AG10803 (cell line): ENCODE results near the gene GABRG3.
A peak's percentile ranks its signal among the peaks of the same experiment; 100 is the strongest.

Experiments
- DNase-seq: peaks from one replicate; pipeline ENCODE4 v3.0.0; 2010; ENCODE audit warnings: low read depth
- H3K4me3 ChIP-seq: 2 replicates; pipeline ENCODE4 v1.5.1; 2011; ENCODE audit warnings: mild to moderate bottlenecking, low read length, control low read depth
- CTCF ChIP-seq: conservative IDR thresholded peaks from 2 replicates; pipeline ENCODE4 v1.5.1; 2011; ENCODE audit warnings: mild to moderate bottlenecking, low read length, control low read depth, inconsistent platforms

The GABRG3 gene

GRCh38 chr15:27491666-27492621, 521.0 kb downstream of the GABRG3 start:
- TF ChIP-seq CTCF: no peak
- DNase-seq: peak; percentile 61
- no peak overlapping the region for H3K4me3 ChIP-seq

- H3K4me3 ChIP-seq: no peak overlapping the region
- TF ChIP-seq CTCF: no peak
- DNase-seq: no peak
Measured at GRCh38 chr15:27495963-27496459, 525.0 kb downstream of the GABRG3 start.

- DNase-seq: no peak
- no peak for TF ChIP-seq CTCF
- H3K4me3 ChIP-seq: no peak overlapping the region
Measured at GRCh38 chr15:27498700-27499099, 527.7 kb downstream of the GABRG3 start.

GRCh38 chr15:27499191-27499590, 528.2 kb downstream of the GABRG3 start:
- H3K4me3 ChIP-seq: no peak overlapping the region
- TF ChIP-seq CTCF: no peak
- no peak for DNase-seq

- no peak overlapping the region for H3K4me3 ChIP-seq
- DNase-seq: no peak
- no peak for TF ChIP-seq CTCF
Measured at GRCh38 chr15:27499719-27500118, 528.7 kb downstream of the GABRG3 start.

- TF ChIP-seq CTCF: no peak
- DNase-seq: no peak
- no peak overlapping the region for H3K4me3 ChIP-seq
Measured at GRCh38 chr15:27500206-27500605, 529.2 kb downstream of the GABRG3 start.

GRCh38 chr15:27506752-27507151, 535.8 kb downstream of the GABRG3 start:
- no peak for TF ChIP-seq CTCF
- DNase-seq: no peak
- H3K4me3 ChIP-seq: no peak overlapping the region
